B cell (primary cell): Measurements from ENCODE around the gene RGS3.

Source experiments
- CTCF ChIP-seq: fragments of 200-600 bp; IDR thresholded peaks from one replicate; pipeline ENCODE4 v1.8.0; 2022; ENCODE audit warnings: antibody characterized with exemption, mild to moderate bottlenecking
- EZH2 ChIP-seq: IDR thresholded peaks from 2 replicates; pipeline ENCODE4 v1.6.1; 2012; ENCODE audit warnings: borderline replicate concordance, low read depth, mild to moderate bottlenecking, moderate library complexity, low read length; ENCODE audit not compliant: insufficient read depth, poor library complexity, severe bottlenecking

- TF ChIP-seq CTCF, result no peak
- no peak for TF ChIP-seq EZH2
These were observed 167.0 kb downstream of the RGS3 start for GRCh38 chr9:113630386-113631136.
